Activated CD4-positive, alpha-beta T cell treated with anti-CD3 and anti-CD28 coated beads for 4 hours (primary cell): ENCODE measurements around the gene SLC5A10.

ENCODE experiments used
- DNase-seq, 2 donors: peaks; one replicate each; pipeline ENCODE4 v3.0.0-alpha.2; 2020

SLC5A10 gene

GRCh38 chr17:18986541-18987229 is 34.7 kb downstream of the SLC5A10 start:
- no peak for DNase-seq

GRCh38 chr17:18987230-18987610 is 35.3 kb downstream of the SLC5A10 start:
- DNase-seq: no peak

GRCh38 chr17:18987862-18988545 is 36.0 kb downstream of the SLC5A10 start:
- DNase-seq: no peak

GRCh38 chr17:18988546-18989173 is 36.7 kb downstream of the SLC5A10 start:
- no peak for DNase-seq

- DNase-seq: no peak
Observed at GRCh38 chr17:18990331-18990730, 38.4 kb downstream of the SLC5A10 start.

- DNase-seq: no peak
Observed at GRCh38 chr17:18991531-18992315, 39.8 kb downstream of the SLC5A10 start.

- no peak for DNase-seq
Observed at GRCh38 chr17:18992454-18993130, 40.6 kb downstream of the SLC5A10 start.

GRCh38 chr17:18993905-18994526 is 42.1 kb downstream of the SLC5A10 start:
- no peak for DNase-seq

- DNase-seq: no peak
Observed at GRCh38 chr17:18994631-18995030, 42.7 kb downstream of the SLC5A10 start.

- no peak for DNase-seq
Observed at GRCh38 chr17:18995220-18995619, 43.3 kb downstream of the SLC5A10 start.

GRCh38 chr17:18996458-18996857 is 44.5 kb downstream of the SLC5A10 start:
- no peak for DNase-seq

GRCh38 chr17:18997650-18998196 is 45.8 kb downstream of the SLC5A10 start:
- DNase-seq: no peak

GRCh38 chr17:18999394-18999793 is 47.4 kb downstream of the SLC5A10 start:
- no peak for DNase-seq

GRCh38 chr17:18999911-19000310 is 47.9 kb downstream of the SLC5A10 start:
- no peak for DNase-seq

GRCh38 chr17:19000531-19001325 is 48.8 kb downstream of the SLC5A10 start:
- DNase-seq: no peak

GRCh38 chr17:19001907-19002590 is 50.1 kb downstream of the SLC5A10 start:
- no peak for DNase-seq

- peak in 1 of 2 donors; percentile 24 for DNase-seq
Observed at GRCh38 chr17:19002805-19003542, 51.0 kb downstream of the SLC5A10 start.

- peak; percentile 60 to 70 for DNase-seq
Observed at GRCh38 chr17:19003543-19004420, 51.8 kb downstream of the SLC5A10 start.
